K562 (cell line): Measurements from ENCODE around the gene MYO5C. TPM values are rescaled to one million over a fixed set of nuclear protein-coding genes. Genes with fewer than 3 reads are reported as not detected.

Experiments
- ZNF165 ChIP-seq: fragments of 250-450 bp; sonication (Bioruptor Pico); IDR thresholded peaks from 2 replicates; pipeline ENCODE4 v1.4.0; 2020; ENCODE audit warnings: borderline replicate concordance
- polyA plus RNA-seq, 8 experiments: library from polyadenylated mRNA; depleted of rRNA in 4 of 8; stranded (reverse) in 5 of 8; unstranded in 3 of 8; fragments of >200 nt; fragmentation: Nextera tagmentation in 2 of 8; fragmentation: Illumina TruSeq in 1 of 8; extraction: Ambion mirVana in 2 of 8; extraction: Trizol in 1 of 8; gene quantifications; 2 replicates each; pipeline versions ENCODE4 v1.2.1 to v1.2.3, GENCODE V29; 2011 to 2014; ENCODE audit warnings: inconsistent platforms in 1 of 8, missing spikeins in 1 of 8
- total RNA-seq, 7 experiments: library from RNA; depleted of rRNA in 6 of 7; stranded (reverse); fragments of >200 nt in 6 of 7; fragmentation: Illumina TruSeq in 2 of 7; extraction: Trizol in 2 of 7; gene quantifications; 2 replicates each; pipeline versions ENCODE4 v1.2.1 to v1.2.3, GENCODE V29; 2011 to 2021; ENCODE audit warnings: low replicate concordance in 1 of 7
- TF ChIP-seq, protein P1 (sequence below), 2 experiments: fragments of 450-650 bp; IDR thresholded peaks; 2 replicates each; pipeline ENCODE4 v1.6.1; 2016; ENCODE audit warnings: mild to moderate bottlenecking in 2 of 2, borderline replicate concordance in 1 of 2, low read depth in 1 of 2, moderate library complexity in 1 of 2
- TF ChIP-seq, protein P2 (sequence below): fragments of 450-650 bp; formaldehyde crosslinking; IDR thresholded peaks from 2 replicates; pipeline ENCODE4 v1.4.0; 2020; ENCODE audit warnings: mild to moderate bottlenecking, moderate library complexity

MYO5C gene
- total and polyA plus RNA-seq, 9 of the 15 experiments (the other 6 are each of a cell fraction or from before 2014, with no cell fraction given) = 0.01 to 0.24 TPM; not detected in 7

DNA sequence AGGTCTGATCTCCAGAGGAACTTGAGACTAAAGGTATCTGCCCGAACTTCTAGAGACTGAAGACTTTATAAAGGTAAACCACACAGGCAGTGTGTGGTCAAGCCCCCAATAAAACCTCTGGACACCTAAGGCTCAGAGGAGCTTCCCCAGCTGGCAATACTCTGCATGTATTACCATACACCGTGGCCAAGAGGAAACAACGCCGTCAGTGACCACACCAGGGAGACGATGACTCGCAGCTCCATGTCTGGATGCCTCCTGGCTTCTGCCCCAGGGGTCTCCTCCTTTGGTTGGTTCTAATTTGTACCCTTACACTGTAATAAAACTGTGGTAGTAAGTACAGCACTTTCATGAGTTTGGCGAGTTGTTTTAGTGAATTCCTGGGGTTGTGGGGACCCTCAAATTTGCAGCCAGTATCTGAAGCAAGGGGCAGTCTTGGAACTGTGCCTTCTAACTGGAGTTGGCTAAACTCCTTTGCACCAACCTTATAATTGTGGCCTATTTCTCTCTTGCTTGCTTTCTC, 150.9 kb downstream of the MYO5C start (continued):
- TF ChIP-seq, protein P1, sequence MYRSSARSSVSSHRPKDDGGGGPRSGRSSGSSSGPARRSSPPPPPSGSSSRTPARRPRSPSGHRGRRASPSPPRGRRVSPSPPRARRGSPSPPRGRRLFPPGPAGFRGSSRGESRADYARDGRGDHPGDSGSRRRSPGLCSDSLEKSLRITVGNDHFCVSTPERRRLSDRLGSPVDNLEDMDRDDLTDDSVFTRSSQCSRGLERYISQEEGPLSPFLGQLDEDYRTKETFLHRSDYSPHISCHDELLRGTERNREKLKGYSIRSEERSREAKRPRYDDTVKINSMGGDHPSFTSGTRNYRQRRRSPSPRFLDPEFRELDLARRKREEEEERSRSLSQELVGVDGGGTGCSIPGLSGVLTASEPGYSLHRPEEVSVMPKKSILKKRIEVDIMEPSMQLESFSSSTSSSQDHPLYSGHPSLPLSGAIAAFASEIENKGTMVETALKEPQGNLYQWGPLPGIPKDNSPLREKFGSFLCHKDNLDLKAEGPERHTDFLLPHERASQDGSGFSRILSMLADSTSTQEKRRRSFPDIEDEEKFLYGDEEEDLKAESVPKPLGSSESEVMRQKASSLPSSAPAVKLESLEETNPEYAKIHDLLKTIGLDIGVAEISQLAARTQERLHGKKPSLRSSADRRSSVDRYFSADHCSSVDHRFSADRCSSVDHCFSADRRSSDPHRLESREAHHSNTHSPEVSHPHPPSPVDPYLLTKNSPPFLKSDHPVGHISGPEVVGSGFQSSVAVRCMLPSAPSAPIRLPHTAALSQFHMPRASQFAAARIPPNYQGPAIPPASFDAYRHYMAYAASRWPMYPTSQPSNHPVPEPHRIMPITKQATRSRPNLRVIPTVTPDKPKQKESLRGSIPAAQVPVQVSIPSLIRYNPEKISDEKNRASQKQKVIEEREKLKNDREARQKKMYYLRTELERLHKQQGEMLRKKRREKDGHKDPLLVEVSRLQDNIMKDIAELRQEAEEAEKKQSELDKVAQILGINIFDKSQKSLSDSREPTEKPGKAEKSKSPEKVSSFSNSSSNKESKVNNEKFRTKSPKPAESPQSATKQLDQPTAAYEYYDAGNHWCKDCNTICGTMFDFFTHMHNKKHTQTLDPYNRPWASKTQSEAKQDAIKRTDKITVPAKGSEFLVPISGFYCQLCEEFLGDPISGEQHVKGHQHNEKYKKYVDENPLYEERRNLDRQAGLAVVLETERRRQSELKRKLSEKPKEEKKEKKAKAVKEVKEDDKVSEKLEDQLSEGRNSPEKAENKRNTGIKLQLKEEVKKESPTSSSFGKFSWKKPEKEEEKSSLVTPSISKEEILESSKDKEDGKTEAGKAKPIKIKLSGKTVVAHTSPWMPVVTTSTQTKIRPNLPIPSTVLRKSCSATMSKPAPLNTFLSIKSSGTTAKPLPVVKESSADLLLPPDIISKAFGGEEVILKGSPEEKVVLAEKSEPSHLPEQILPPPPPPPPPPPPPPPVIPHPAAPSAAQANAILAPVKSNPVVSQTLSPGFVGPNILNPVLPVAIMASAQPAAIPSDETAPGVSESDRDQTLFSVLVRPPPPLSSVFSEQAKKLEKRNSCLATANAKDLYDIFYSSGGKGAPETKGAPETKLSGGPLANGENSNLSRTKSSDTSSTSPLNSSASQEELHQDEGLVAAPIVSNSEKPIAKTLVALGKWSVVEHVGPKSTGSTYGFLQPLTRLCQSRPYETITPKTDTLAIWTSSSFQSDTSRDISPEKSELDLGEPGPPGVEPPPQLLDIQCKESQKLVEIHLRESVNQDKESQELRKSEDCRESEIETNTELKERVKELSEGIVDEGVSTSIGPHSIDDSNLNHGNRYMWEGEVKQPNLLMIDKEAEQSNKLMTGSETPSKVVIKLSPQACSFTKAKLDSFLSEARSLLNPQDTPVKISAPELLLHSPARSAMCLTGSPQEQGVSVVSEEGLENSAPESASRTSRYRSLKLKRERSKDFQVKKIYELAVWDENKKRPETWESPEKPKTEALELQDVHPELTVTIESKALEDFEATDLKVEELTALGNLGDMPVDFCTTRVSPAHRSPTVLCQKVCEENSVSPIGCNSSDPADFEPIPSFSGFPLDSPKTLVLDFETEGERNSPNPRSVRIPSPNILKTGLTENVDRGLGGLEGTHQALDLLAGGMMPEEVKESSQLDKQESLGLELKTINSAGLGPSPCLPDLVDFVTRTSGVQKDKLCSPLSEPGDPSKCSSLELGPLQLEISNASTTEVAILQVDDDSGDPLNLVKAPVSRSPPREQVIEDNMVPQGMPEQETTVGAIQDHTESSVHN (IDR thresholded peaks at IDR 0.05; ENCODE audit: borderline replicate concordance in 1 of 2, low read depth in 1 of 2) = no peak
- TF ChIP-seq, protein P2, sequence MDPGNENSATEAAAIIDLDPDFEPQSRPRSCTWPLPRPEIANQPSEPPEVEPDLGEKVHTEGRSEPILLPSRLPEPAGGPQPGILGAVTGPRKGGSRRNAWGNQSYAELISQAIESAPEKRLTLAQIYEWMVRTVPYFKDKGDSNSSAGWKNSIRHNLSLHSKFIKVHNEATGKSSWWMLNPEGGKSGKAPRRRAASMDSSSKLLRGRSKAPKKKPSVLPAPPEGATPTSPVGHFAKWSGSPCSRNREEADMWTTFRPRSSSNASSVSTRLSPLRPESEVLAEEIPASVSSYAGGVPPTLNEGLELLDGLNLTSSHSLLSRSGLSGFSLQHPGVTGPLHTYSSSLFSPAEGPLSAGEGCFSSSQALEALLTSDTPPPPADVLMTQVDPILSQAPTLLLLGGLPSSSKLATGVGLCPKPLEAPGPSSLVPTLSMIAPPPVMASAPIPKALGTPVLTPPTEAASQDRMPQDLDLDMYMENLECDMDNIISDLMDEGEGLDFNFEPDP = no peak
- TF ChIP-seq ZNF165 (CRISPR knock-in tag) = no peak
